Measurements from ENCODE around the gene KCNK1.

The KCNK1 gene

GRCh38 chr1:233613252-233614172 lies at the start of gene KCNK1:
Gene KCNK1 (plus strand): TSS chr1:233614106. CDS start chr1:233614172, 66 bp downstream.
- no peak for DNase-seq (ENCODE audit: low read depth in 3 of 3)

GRCh38 chr1:233565313-233565712 lies 48.6 kb upstream of the KCNK1 start:
- no peak for DNase-seq (ENCODE audit: low read depth in 3 of 3)

GRCh38 chr1:233566886-233567285 lies 47.0 kb upstream of the KCNK1 start:
- no peak for DNase-seq (ENCODE audit: low read depth in 3 of 3)

- DNase-seq (ENCODE audit: low read depth in 3 of 3): no peak
These were observed 44.3 kb upstream of the KCNK1 start for GRCh38 chr1:233569636-233570035.

- no peak for DNase-seq (ENCODE audit: low read depth in 3 of 3)
These were observed 43.7 kb upstream of the KCNK1 start for GRCh38 chr1:233570216-233570615.

- no peak for DNase-seq (ENCODE audit: low read depth in 3 of 3)
These were observed 43.2 kb upstream of the KCNK1 start for GRCh38 chr1:233570706-233571105.

- DNase-seq (ENCODE audit: low read depth in 3 of 3): no peak
These were observed 41.0 kb upstream of the KCNK1 start for GRCh38 chr1:233572896-233573295.

- DNase-seq (ENCODE audit: low read depth in 3 of 3): no peak
These were observed 38.5 kb upstream of the KCNK1 start for GRCh38 chr1:233575450-233575849.

- DNase-seq (ENCODE audit: low read depth in 3 of 3): no peak
These were observed 31.5 kb upstream of the KCNK1 start for GRCh38 chr1:233582439-233582838.

GRCh38 chr1:233584376-233584775 lies 29.5 kb upstream of the KCNK1 start:
- no peak for DNase-seq (ENCODE audit: low read depth in 3 of 3)

GRCh38 chr1:233584931-233585330 lies 29.0 kb upstream of the KCNK1 start:
- no peak for DNase-seq (ENCODE audit: low read depth in 3 of 3)

GRCh38 chr1:233586301-233586700 lies 27.6 kb upstream of the KCNK1 start:
- no peak for DNase-seq (ENCODE audit: low read depth in 3 of 3)

- no peak for DNase-seq (ENCODE audit: low read depth in 3 of 3)
These were observed 26.7 kb upstream of the KCNK1 start for GRCh38 chr1:233587196-233587595.

GRCh38 chr1:233587958-233588799 lies 25.7 kb upstream of the KCNK1 start:
- no peak for DNase-seq (ENCODE audit: low read depth in 3 of 3)

GRCh38 chr1:233597489-233597901 lies 16.4 kb upstream of the KCNK1 start:
- DNase-seq (ENCODE audit: low read depth in 3 of 3): no peak

GRCh38 chr1:233598891-233599541 lies 14.9 kb upstream of the KCNK1 start:
- DNase-seq (ENCODE audit: low read depth in 3 of 3): peak in 1 of 3 donors; percentile 13

GRCh38 chr1:233599542-233600073 lies 14.3 kb upstream of the KCNK1 start:
- no peak for DNase-seq (ENCODE audit: low read depth in 3 of 3)

- no peak for DNase-seq (ENCODE audit: low read depth in 3 of 3)
These were observed 13.4 kb upstream of the KCNK1 start for GRCh38 chr1:233600488-233600887.

- no peak for DNase-seq (ENCODE audit: low read depth in 3 of 3)
These were observed 10.4 kb upstream of the KCNK1 start for GRCh38 chr1:233603478-233603877.

- DNase-seq (ENCODE audit: low read depth in 3 of 3): no peak
These were observed 8.7 kb upstream of the KCNK1 start for GRCh38 chr1:233605205-233605604.

- no peak for DNase-seq (ENCODE audit: low read depth in 3 of 3)
These were observed 7.1 kb upstream of the KCNK1 start for GRCh38 chr1:233606813-233607212.

Measured in stimulated activated CD4-positive, alpha-beta T cell treated with anti-CD3 and anti-CD28 coated beads, TNF-alpha, amount 100 ng/mL, for 48 hours (primary cell).